ENCODE measurements around the gene DDIT3. TPM values are rescaled to one million over a fixed set of nuclear protein-coding genes. Genes with fewer than 3 reads are reported as not detected.

Gene DDIT3
- total RNA-seq, 4 donors from 2014 or later = 27.6 to 58.2 (median 41.6) TPM

DNA sequence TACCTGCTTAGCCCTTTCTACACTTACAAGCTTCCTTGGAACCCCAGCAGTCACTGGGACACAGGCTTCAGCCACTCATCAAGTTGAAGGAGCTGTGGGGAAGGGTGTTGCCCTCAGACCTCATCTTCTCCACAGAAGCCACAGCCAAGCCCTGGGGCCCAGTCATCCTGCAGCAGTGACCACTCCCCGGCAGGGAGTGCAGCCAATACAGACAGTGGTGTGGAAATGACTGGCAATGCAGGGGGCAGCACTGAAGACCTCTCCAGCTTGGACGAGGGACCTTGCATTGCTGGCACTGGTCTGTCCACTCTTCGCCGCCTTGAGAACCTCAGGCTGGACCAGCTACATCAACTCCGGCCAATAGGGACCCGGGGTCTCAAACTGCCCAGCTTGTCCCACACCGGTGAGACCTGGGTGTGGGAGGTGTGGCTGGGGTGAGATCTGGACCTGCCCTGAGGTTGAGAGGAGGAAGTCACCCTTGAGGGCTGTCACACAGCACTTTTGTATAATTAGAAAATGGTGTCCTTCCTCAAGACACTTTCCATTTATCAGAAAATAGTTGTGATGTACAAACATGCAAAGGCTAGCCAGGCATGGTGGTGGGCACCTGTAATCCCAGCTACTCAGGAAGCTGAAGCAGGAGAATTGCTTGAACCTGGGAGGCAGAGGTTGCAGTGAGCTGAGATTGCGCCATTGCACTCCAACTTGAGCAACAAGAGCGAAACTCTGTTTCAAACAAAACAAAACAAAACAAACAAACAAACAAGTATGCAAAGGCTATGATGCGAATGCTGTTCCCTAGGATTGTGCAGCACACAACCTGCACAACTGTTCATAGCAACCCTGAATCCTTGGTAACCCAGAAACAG lies 50.8 kb downstream of the DDIT3 start:
- intact Hi-C loops (cut with DNase I; ENCODE audit: low total_unique reads) = loop anchor here (10.0 kb wide), 1 partner anchor 155 kb away; no protein-coding TSS in a partner anchor
- no peak for DNase-seq (ENCODE audit: low spot score in 2 of 2)
- WGBS, 2 donors = 87 to 89% methylated on average over 10 of the region's 10 CpGs
- no peak overlapping the region for H3K4me3 ChIP-seq (ENCODE audit: low read depth, poor library complexity, severe bottlenecking)
- TF ChIP-seq POLR2A (IDR thresholded peaks at IDR 0.05) = no peak
- no peak for TF ChIP-seq CTCF (IDR thresholded peaks at IDR 0.05)

GRCh38 chr12:57467915-57468314 lies 52.4 kb downstream of the DDIT3 start:
- no peak for DNase-seq (ENCODE audit: low spot score in 2 of 2)
- TF ChIP-seq CTCF (IDR thresholded peaks at IDR 0.05) = no peak
- no peak for TF ChIP-seq POLR2A (IDR thresholded peaks at IDR 0.05)
- intact Hi-C loops (cut with DNase I; ENCODE audit: low total_unique reads) = loop anchor here (10.0 kb wide), 1 partner anchor 157 kb away; no protein-coding TSS in a partner anchor
- 59 to 67% methylated on average over 11 of the region's 11 CpGs for WGBS, 2 donors
- H3K4me3 ChIP-seq (ENCODE audit: low read depth, poor library complexity, severe bottlenecking) = no peak overlapping the region

- TF ChIP-seq POLR2A (IDR thresholded peaks at IDR 0.05) (no peak), CTCF (IDR thresholded peaks at IDR 0.05) (no peak)
- H3K4me3 ChIP-seq (ENCODE audit: low read depth, poor library complexity, severe bottlenecking) = no peak overlapping the region
- intact Hi-C loops (cut with DNase I; ENCODE audit: low total_unique reads) = loop anchor here (10.0 kb wide), 1 partner anchor 157 kb away; no protein-coding TSS in a partner anchor
- DNase-seq (ENCODE audit: low spot score in 2 of 2) = no peak
- 85 to 92% methylated on average over 12 of the region's 12 CpGs for WGBS, 2 donors
These were observed 53.0 kb downstream of the DDIT3 start for GRCh38 chr12:57467212-57467874.

MicroRNAs within 50 kb of the gene (microRNA counts, 767-probe panel; counts per million panel counts)
- 0 to 358 counts per million in 2 donors for microRNA hsa-miR-616-3p

Small RNAs within 50 kb of the gene (microRNA-seq; reads per million reads assigned to microRNA genes)
- gene MIR616 (ENCODE audit: borderline number of aligned reads in 1 of 2, borderline replicate concordance in 2 of 2) (0 reads per million in 2 donors), gene MIR6758 (ENCODE audit: borderline number of aligned reads in 1 of 2, borderline replicate concordance in 2 of 2) (0 reads per million in 2 donors)

Other genes with a start within 250 kb of the DDIT3 start
- 10 to 100 TPM; 37.2 to 64.6 (median 54.3) TPM for gene R3HDM2, start 89.5 kb downstream of the DDIT3 start, total RNA-seq
- gene INHBC, start 85.7 kb downstream of the DDIT3 start, total RNA-seq = not detected
- not detected for gene INHBE, start 65.2 kb downstream of the DDIT3 start, total RNA-seq
- 10 to 100 TPM in 1 of 4 donors, 1 to 10 TPM in 1, under 1 TPM in 2; 0.19 to 13.4 (median 1.9) TPM for gene GLI1, start 60.7 kb downstream of the DDIT3 start, total RNA-seq
- gene ARHGAP9, start 40.6 kb downstream of the DDIT3 start, total RNA-seq = 1 to 10 TPM; 2.3 to 6.6 (median 3.1) TPM
- gene MARS1, start 32.4 kb downstream of the DDIT3 start, total RNA-seq = 100 to 1,000 TPM in 1 of 4 donors, 10 to 100 TPM in 3; 37.7 to 386 (median 51.4) TPM
- gene MBD6, start 2.3 kb upstream of the DDIT3 start, total RNA-seq = 10 to 100 TPM; 13.8 to 50.4 (median 26.5) TPM
- 100 to 1,000 TPM; 166 to 257 (median 181) TPM for gene DCTN2, start 26.7 kb upstream of the DDIT3 start, total RNA-seq
- gene KIF5A, start 29.5 kb upstream of the DDIT3 start, total RNA-seq = 1 to 10 TPM in 1 of 4 donors, under 1 TPM in 3; 0.08 to 1.2 (median 0.23) TPM
- gene PIP4K2C, start 70.7 kb upstream of the DDIT3 start, total RNA-seq = 10 to 100 TPM; 29.1 to 48.9 (median 39.1) TPM
- gene DTX3, start 84.3 kb upstream of the DDIT3 start, total RNA-seq = 10 to 100 TPM in 2 of 4 donors, 1 to 10 TPM in 2; 6.1 to 17.4 (median 11.4) TPM
- 10 to 100 TPM in 1 of 4 donors, 1 to 10 TPM in 3; 3.8 to 10.3 (median 6.9) TPM for gene ARHGEF25, start 90.9 kb upstream of the DDIT3 start, total RNA-seq
- gene B4GALNT1, start 112.7 kb upstream of the DDIT3 start, total RNA-seq = 1 to 10 TPM in 1 of 4 donors, under 1 TPM in 3; 0.19 to 1.7 (median 0.26) TPM
- 100 to 1,000 TPM; 195 to 265 (median 205) TPM for gene OS9, start 173.6 kb upstream of the DDIT3 start, total RNA-seq
- gene AGAP2, start 218.2 kb upstream of the DDIT3 start, total RNA-seq = 1 to 10 TPM in 3 of 4 donors, under 1 TPM in 1; 0.55 to 1.6 (median 1.3) TPM
- gene TSPAN31, start 224.5 kb upstream of the DDIT3 start, total RNA-seq = 10 to 100 TPM; 44.9 to 76.4 (median 54.7) TPM
- 10 to 100 TPM; 38.5 to 77.4 (median 54.6) TPM for gene CDK4, start 231.8 kb upstream of the DDIT3 start, total RNA-seq
- gene MARCHF9, start 234.6 kb upstream of the DDIT3 start, total RNA-seq = 10 to 100 TPM; 10.6 to 16.6 (median 12.8) TPM
- 1 to 10 TPM in 3 of 4 donors, under 1 TPM in 1; 0.72 to 6.4 (median 1.7) TPM for gene CYP27B1, start 246.6 kb upstream of the DDIT3 start, total RNA-seq